GM12891 (cell line): Measurements from ENCODE around the gene SVOP. TPM values are rescaled to one million over a fixed set of nuclear protein-coding genes. Genes with fewer than 3 reads are reported as not detected.
A peak's percentile ranks its signal among the peaks of the same experiment; 100 is the strongest.
"Not testable (repeated sequence)": the region's sequence is repeated elsewhere in the genome, so short reads cannot be mapped to it uniquely, and the experiment has no call there.

ENCODE experiments used
- DNase-seq: peaks from one replicate; pipeline ENCODE4 v3.0.0; 2011; ENCODE audit warnings: low spot score; ENCODE audit not compliant: insufficient read length
- FAIRE-seq: peaks from 2 replicates; lab custom pipeline; 2011; peaks lifted over from hg19 to GRCh38; lab: Jason Lieb, UNC
- PAX5 ChIP-seq: IDR thresholded peaks from 2 replicates; pipeline ENCODE4 v1.6.1; 2011; ENCODE audit warnings: low read length, moderate library complexity, mild to moderate bottlenecking; ENCODE audit not compliant: insufficient read depth, severe bottlenecking
- POLR2A ChIP-seq: IDR thresholded peaks from 2 replicates; pipeline ENCODE4 v1.6.1; 2011; ENCODE audit warnings: low read depth, low read length, control low read depth
- POLR2AphosphoS5 ChIP-seq: IDR thresholded peaks from 2 replicates; pipeline ENCODE4 v1.6.1; 2011; ENCODE audit warnings: low read depth, low read length, control low read depth
- POU2F2 ChIP-seq: IDR thresholded peaks from 2 replicates; pipeline ENCODE4 v1.6.1; 2011; ENCODE audit warnings: low read depth, mild to moderate bottlenecking, control low read depth, low read length, moderate library complexity
- SPI1 ChIP-seq: IDR thresholded peaks from 2 replicates; pipeline ENCODE4 v1.6.1; 2011; ENCODE audit warnings: low read depth, low read length, control low read depth
- TAF1 ChIP-seq: IDR thresholded peaks from 2 replicates; pipeline ENCODE4 v1.6.1; 2011; ENCODE audit warnings: low read depth, low read length, control low read depth
- polyA plus RNA-seq: library from polyadenylated mRNA; unstranded; fragments of >200 nt; gene quantifications from one replicate; pipeline ENCODE4 v1.2.1, GENCODE V29; 2012; ENCODE audit warnings: low read depth, missing spikeins, inconsistent platforms; ENCODE audit not compliant: missing spikeins

Gene SVOP
- polyA plus RNA-seq: not detected

GRCh38 chr12:109020796-109021380, at the start of gene SVOP:
TSS of gene SVOP (minus strand) at chr12:109021068. CDS start at chr12:109020868, 200 bp downstream.
- peak; percentile 18 for DNase-seq
- TF ChIP-seq PAX5 (no peak), POLR2A (no peak), POU2F2 (no peak), SPI1 (no peak), POLR2AphosphoS5 (no peak), TAF1 (no peak)
- FAIRE-seq: peak; percentile 52

- TF ChIP-seq POU2F2 (no peak), SPI1 (no peak), TAF1 (no peak), PAX5 (no peak), POLR2AphosphoS5 (no peak), POLR2A (no peak)
- no peak for DNase-seq
- no peak for FAIRE-seq
Observed at GRCh38 chr12:109069307-109070271, 48.7 kb upstream of the SVOP start.

GRCh38 chr12:109065853-109066193, 45.0 kb upstream of the SVOP start:
- FAIRE-seq (no peak), DNase-seq (no peak)
- TF ChIP-seq SPI1 (no peak), POU2F2 (no peak), POLR2A (no peak), PAX5 (no peak), TAF1 (no peak), POLR2AphosphoS5 (no peak)

GRCh38 chr12:109065154-109065852, 44.4 kb upstream of the SVOP start:
- FAIRE-seq: no peak
- no peak for TF ChIP-seq TAF1
- no peak for TF ChIP-seq PAX5
- no peak for TF ChIP-seq POLR2AphosphoS5
- TF ChIP-seq SPI1: no peak
- TF ChIP-seq POLR2A: no peak
- no peak for TF ChIP-seq POU2F2
- no peak for DNase-seq

- DNase-seq (no peak), FAIRE-seq (no peak)
- TF ChIP-seq PAX5: no peak
- TF ChIP-seq TAF1: no peak
- no peak for TF ChIP-seq POLR2AphosphoS5
- no peak for TF ChIP-seq POU2F2
- no peak for TF ChIP-seq SPI1
- no peak for TF ChIP-seq POLR2A
Observed at GRCh38 chr12:109064143-109064542, 43.3 kb upstream of the SVOP start.

- FAIRE-seq: no peak
- DNase-seq: no peak
- TF ChIP-seq POLR2AphosphoS5: no peak
- no peak for TF ChIP-seq PAX5
- TF ChIP-seq TAF1: no peak
- no peak for TF ChIP-seq POU2F2
- TF ChIP-seq POLR2A: no peak
- no peak for TF ChIP-seq SPI1
Observed at GRCh38 chr12:109058773-109059172, 37.9 kb upstream of the SVOP start.

GRCh38 chr12:109057376-109057775, 36.5 kb upstream of the SVOP start:
- no peak for FAIRE-seq
- TF ChIP-seq TAF1 (no peak), POLR2A (no peak), POU2F2 (no peak), POLR2AphosphoS5 (no peak), SPI1 (no peak), PAX5 (no peak)
- DNase-seq: no peak

- no peak for DNase-seq
- TF ChIP-seq POLR2A (no peak), POLR2AphosphoS5 (no peak), TAF1 (no peak), POU2F2 (no peak), SPI1 (no peak), PAX5 (no peak)
- no peak for FAIRE-seq
Observed at GRCh38 chr12:109056891-109057290, 36.0 kb upstream of the SVOP start.

- DNase-seq (no peak), FAIRE-seq (no peak)
- TF ChIP-seq TAF1: no peak
Observed at GRCh38 chr12:109054520-109054919, 33.7 kb upstream of the SVOP start.

GRCh38 chr12:109054124-109054513, 33.3 kb upstream of the SVOP start:
- not testable (repeated sequence) for DNase-seq, FAIRE-seq
